Measurements from ENCODE around the gene ZFAND3.

- no peak for TF ChIP-seq CTCF (IDR thresholded peaks at IDR 0.05; ENCODE audit: extremely low read depth in 1 of 2, insufficient read depth in 1 of 2, low read depth in 1 of 2, low read length in 2 of 2)
- TF ChIP-seq POLR2AphosphoS5 (IDR thresholded peaks at IDR 0.05; ENCODE audit: insufficient read depth, low read depth, low read length): no peak
- TF ChIP-seq POLR2A (IDR thresholded peaks at IDR 0.05; ENCODE audit: low read depth, low read length): no peak
Observed at GRCh38 chr6:38112181-38112580, 292.7 kb downstream of the ZFAND3 start.
